ENCODE data around the gene MTMR1.

The MTMR1 gene

GRCh38 chrX:150692831-150693724 lies at the start of gene MTMR1:
TSS of gene MTMR1 (plus strand) at chrX:150693396. CDS start at chrX:150693531, 135 bp downstream.
- H3K4me3 Mint-ChIP-seq: peak within 1 kb of the TSS; percentile 89

GRCh38 chrX:150643958-150644357 lies 49.2 kb upstream of the MTMR1 start:
- Mint-ChIP-seq H3K27ac (no peak overlapping the region), H3K4me1 (no peaks in the 10 kb centered on the region), H3K4me3 (no peak overlapping the region), H3K9me3 (no peaks in the 10 kb centered on the region), H3K27me3 (no peaks in the 10 kb centered on the region), H3K36me3 (ENCODE audit: low read depth) (peaks cover 9% of the 10 kb centered on the region)
- ATAC-seq: no peak
- DNase-seq: no peak

More at GRCh38 chrX:150692831-150693724, at the start of gene MTMR1:
- Mint-ChIP-seq H3K27me3 (no peaks in the 10 kb centered on the region), H3K9me3 (no peaks in the 10 kb centered on the region), H3K36me3 (ENCODE audit: low read depth) (peaks cover 14% of the 10 kb centered on the region), H3K27ac (peak within 1 kb of the TSS; percentile 95), H3K4me1 (peaks cover 81% of the 10 kb centered on the region)
- ATAC-seq: peak; percentile 9
- peak; percentile 53 for DNase-seq

GRCh38 chrX:150644422-150644821 lies 48.8 kb upstream of the MTMR1 start:
- DNase-seq: no peak
- H3K36me3 Mint-ChIP-seq (ENCODE audit: low read depth): peaks cover 9% of the 10 kb centered on the region
- no peaks in the 10 kb centered on the region for H3K9me3 Mint-ChIP-seq
- peaks cover 3% of the 10 kb centered on the region for H3K4me1 Mint-ChIP-seq
- no peak for ATAC-seq
- no peak overlapping the region for H3K27ac Mint-ChIP-seq
- H3K27me3 Mint-ChIP-seq: no peaks in the 10 kb centered on the region
- no peak overlapping the region for H3K4me3 Mint-ChIP-seq

GRCh38 chrX:150647331-150647730 lies 45.9 kb upstream of the MTMR1 start:
- Mint-ChIP-seq H3K4me3 (no peak overlapping the region), H3K36me3 (ENCODE audit: low read depth) (peaks cover 13% of the 10 kb centered on the region), H3K27ac (no peak overlapping the region), H3K4me1 (peaks cover 11% of the 10 kb centered on the region), H3K27me3 (no peaks in the 10 kb centered on the region), H3K9me3 (no peaks in the 10 kb centered on the region)
- DNase-seq: no peak
- no peak for ATAC-seq

- no peak for DNase-seq
- Mint-ChIP-seq H3K27me3 (no peaks in the 10 kb centered on the region), H3K4me3 (no peak overlapping the region), H3K4me1 (peaks cover 11% of the 10 kb centered on the region), H3K27ac (no peak overlapping the region), H3K9me3 (no peaks in the 10 kb centered on the region), H3K36me3 (ENCODE audit: low read depth) (peaks cover 9% of the 10 kb centered on the region)
- ATAC-seq: no peak
These were observed 44.8 kb upstream of the MTMR1 start for GRCh38 chrX:150648296-150648940.

GRCh38 chrX:150649096-150649870 lies 43.9 kb upstream of the MTMR1 start:
- Mint-ChIP-seq H3K4me1 (peaks cover 11% of the 10 kb centered on the region), H3K27me3 (no peaks in the 10 kb centered on the region), H3K27ac (no peak overlapping the region), H3K36me3 (ENCODE audit: low read depth) (peaks cover 7% of the 10 kb centered on the region), H3K4me3 (no peak overlapping the region), H3K9me3 (no peaks in the 10 kb centered on the region)
- ATAC-seq (no peak), DNase-seq (no peak)

GRCh38 chrX:150651906-150652305 lies 41.3 kb upstream of the MTMR1 start:
- H3K27me3 Mint-ChIP-seq: no peaks in the 10 kb centered on the region
- no peak overlapping the region for H3K4me3 Mint-ChIP-seq
- H3K4me1 Mint-ChIP-seq: peaks cover 13% of the 10 kb centered on the region
- no peak overlapping the region for H3K27ac Mint-ChIP-seq
- no peak for DNase-seq
- ATAC-seq: no peak
- H3K9me3 Mint-ChIP-seq: no peaks in the 10 kb centered on the region
- H3K36me3 Mint-ChIP-seq (ENCODE audit: low read depth): peaks cover 11% of the 10 kb centered on the region

GRCh38 chrX:150655788-150656187 lies 37.4 kb upstream of the MTMR1 start:
- DNase-seq (no peak), ATAC-seq (no peak)
- Mint-ChIP-seq H3K27me3 (no peaks in the 10 kb centered on the region), H3K27ac (no peak overlapping the region), H3K9me3 (no peaks in the 10 kb centered on the region), H3K4me1 (peaks cover 6% of the 10 kb centered on the region), H3K4me3 (no peak overlapping the region), H3K36me3 (ENCODE audit: low read depth) (peaks cover 13% of the 10 kb centered on the region)

GRCh38 chrX:150663073-150663472 lies 30.1 kb upstream of the MTMR1 start:
- Mint-ChIP-seq H3K36me3 (ENCODE audit: low read depth) (peaks cover 18% of the 10 kb centered on the region), H3K27me3 (no peaks in the 10 kb centered on the region), H3K27ac (no peak overlapping the region), H3K9me3 (no peaks in the 10 kb centered on the region), H3K4me1 (peaks cover 2% of the 10 kb centered on the region), H3K4me3 (no peak overlapping the region)
- DNase-seq (no peak), ATAC-seq (no peak)

GRCh38 chrX:150664290-150664689 lies 28.9 kb upstream of the MTMR1 start:
- Mint-ChIP-seq H3K27me3 (no peaks in the 10 kb centered on the region), H3K4me3 (no peak overlapping the region), H3K27ac (no peak overlapping the region), H3K9me3 (no peaks in the 10 kb centered on the region), H3K4me1 (peaks cover 2% of the 10 kb centered on the region), H3K36me3 (ENCODE audit: low read depth) (peaks cover 18% of the 10 kb centered on the region)
- ATAC-seq (no peak), DNase-seq (no peak)

GRCh38 chrX:150676221-150676620 lies 17.0 kb upstream of the MTMR1 start:
- Mint-ChIP-seq H3K9me3 (no peaks in the 10 kb centered on the region), H3K36me3 (ENCODE audit: low read depth) (peaks cover 3% of the 10 kb centered on the region), H3K27me3 (no peaks in the 10 kb centered on the region), H3K4me3 (no peak overlapping the region), H3K4me1 (no peaks in the 10 kb centered on the region), H3K27ac (no peak overlapping the region)
- DNase-seq (no peak), ATAC-seq (no peak)

GRCh38 chrX:150680974-150681373 lies 12.2 kb upstream of the MTMR1 start:
- no peak overlapping the region for H3K4me3 Mint-ChIP-seq
- H3K9me3 Mint-ChIP-seq: no peaks in the 10 kb centered on the region
- no peaks in the 10 kb centered on the region for H3K27me3 Mint-ChIP-seq
- H3K4me1 Mint-ChIP-seq: peaks cover 2% of the 10 kb centered on the region
- ATAC-seq: no peak
- DNase-seq: no peak
- H3K27ac Mint-ChIP-seq: no peak overlapping the region
- no peaks in the 10 kb centered on the region for H3K36me3 Mint-ChIP-seq (ENCODE audit: low read depth)

GRCh38 chrX:150683112-150683511 lies 10.1 kb upstream of the MTMR1 start:
- H3K4me1 Mint-ChIP-seq: peaks cover 2% of the 10 kb centered on the region
- no peak for DNase-seq
- no peak overlapping the region for H3K27ac Mint-ChIP-seq
- H3K27me3 Mint-ChIP-seq: no peaks in the 10 kb centered on the region
- H3K4me3 Mint-ChIP-seq: no peak overlapping the region
- no peak for ATAC-seq
- no peaks in the 10 kb centered on the region for H3K36me3 Mint-ChIP-seq (ENCODE audit: low read depth)
- no peaks in the 10 kb centered on the region for H3K9me3 Mint-ChIP-seq

GRCh38 chrX:150683536-150684146 lies 9.6 kb upstream of the MTMR1 start:
- peak overlapping the region; percentile 15 for H3K4me3 Mint-ChIP-seq
- DNase-seq (no peak), ATAC-seq (peak; percentile 24)
- H3K4me1 Mint-ChIP-seq: peaks cover 7% of the 10 kb centered on the region
- no peak overlapping the region for H3K27ac Mint-ChIP-seq
- H3K36me3 Mint-ChIP-seq (ENCODE audit: low read depth): no peaks in the 10 kb centered on the region
- no peaks in the 10 kb centered on the region for H3K27me3 Mint-ChIP-seq
- H3K9me3 Mint-ChIP-seq: no peaks in the 10 kb centered on the region
